ENCODE results near the gene ECPAS.

Gene ECPAS

GRCh38 chr9:111481885-111482636 lies 2.1 kb downstream of the ECPAS start:
- peaks cover 29 to 61% (median 57%) of the 10 kb centered on the region in 11 experiments for H4K20me1 ChIP-seq
- H3K4me2 ChIP-seq, result peak overlapping the region; percentile 73 to 89 (median 85)
- H3K9ac ChIP-seq, result peak overlapping the region; percentile 93 to 100 (median 98)
- H3K9me3 ChIP-seq (replicated peaks in 1 of 11), result peaks cover 0 to 9% (median 0%) of the 10 kb centered on the region in 11 experiments; a peak in 3 of 22 replicates
- H3K4me1 ChIP-seq, result peaks cover 19 to 38% (median 26%) of the 10 kb centered on the region in 10 experiments
- peak in 1 of 11 experiments; percentile 35; a peak in 1 of 22 replicates for TF ChIP-seq Cebpa-rat (IDR thresholded peaks at IDR 0.05)
- H3K27me3 ChIP-seq, result no peaks in the 10 kb centered on the region
- peak overlapping the region in 10 of 11 experiments; percentile 92 to 99 (median 98); a peak in 19 of 22 replicates for H3K27ac ChIP-seq
- peaks cover 0 to 19% (median 7%) of the 10 kb centered on the region in 11 experiments; a peak in 5 of 22 replicates for H3K36me3 ChIP-seq
- H3K4me3 ChIP-seq, result peak overlapping the region; percentile 84 to 98 (median 94)

GRCh38 chr9:111477677-111478076 lies 6.5 kb downstream of the ECPAS start:
- TF ChIP-seq Cebpa-rat (IDR thresholded peaks at IDR 0.05), result no peak
- H3K4me3 ChIP-seq, result no peak overlapping the region

GRCh38 chr9:111475195-111475594 lies 9.0 kb downstream of the ECPAS start:
- Histone ChIP-seq H3K36me3 (peaks cover 8 to 28% (median 18%) of the 10 kb centered on the region in 11 experiments; a peak in 17 of 22 replicates), H3K9me3 (replicated peaks in 1 of 11) (0 out of 22 replicates have a peak, but pooled peaks cover 0 to 11% (median 0%) of the 10 kb centered on the region in 11 experiments), H3K9ac (no peak overlapping the region), H3K4me2 (no peak overlapping the region), H4K20me1 (peaks cover 72 to 100% (median 100%) of the 10 kb centered on the region in 11 experiments), H3K4me1 (peaks cover 9 to 50% (median 27%) of the 10 kb centered on the region in 10 experiments), H3K27ac (no peak overlapping the region), H3K4me3 (no peak overlapping the region), H3K27me3 (no peaks in the 10 kb centered on the region)
- no peak for TF ChIP-seq Cebpa-rat (IDR thresholded peaks at IDR 0.05)

More at GRCh38 chr9:111477677-111478076, 6.5 kb downstream of the ECPAS start:
- Histone ChIP-seq H3K27me3 (no peaks in the 10 kb centered on the region), H3K4me2 (no peak overlapping the region), H3K27ac (no peak overlapping the region), H3K9me3 (replicated peaks in 1 of 11) (peaks cover 0 to 9% (median 0%) of the 10 kb centered on the region in 11 experiments; a peak in 3 of 22 replicates), H4K20me1 (peaks cover 66 to 100% (median 100%) of the 10 kb centered on the region in 11 experiments), H3K36me3 (peaks cover 0 to 31% (median 12%) of the 10 kb centered on the region in 11 experiments; a peak in 9 of 22 replicates), H3K9ac (no peak overlapping the region), H3K4me1 (peaks cover 15 to 53% (median 23%) of the 10 kb centered on the region in 10 experiments)

GRCh38 chr9:111474385-111474784 lies 9.8 kb downstream of the ECPAS start:
- Histone ChIP-seq H4K20me1 (peaks cover 76 to 100% (median 100%) of the 10 kb centered on the region in 11 experiments), H3K27me3 (no peaks in the 10 kb centered on the region), H3K4me1 (peaks cover 9 to 56% (median 31%) of the 10 kb centered on the region in 10 experiments)

GRCh38 chr9:111467778-111468367 lies 16.3 kb downstream of the ECPAS start:
- Histone ChIP-seq H4K20me1 (peaks cover 47 to 100% (median 93%) of the 10 kb centered on the region in 11 experiments; a peak in 21 of 22 replicates), H3K4me1 (peaks cover 19 to 51% (median 29%) of the 10 kb centered on the region in 10 experiments), H3K27ac (peak overlapping the region in 1 of 11 experiments; percentile 22; a peak in 1 of 22 replicates), H3K4me3 (no peak overlapping the region), H3K9ac (peak overlapping the region in 1 of 11 experiments; percentile 25; a peak in 2 of 22 replicates), H3K27me3 (no peaks in the 10 kb centered on the region), H3K4me2 (0 out of 22 replicates have a peak overlapping the region, but pooled peaks of 2 of the 11 experiments have one; percentile 9 to 21), H3K36me3 (peaks cover 10 to 48% (median 45%) of the 10 kb centered on the region in 11 experiments; a peak in 21 of 22 replicates), H3K9me3 (replicated peaks in 1 of 11) (peaks cover 4 to 49% (median 31%) of the 10 kb centered on the region in 11 experiments; a peak in 20 of 22 replicates)
- no peak for TF ChIP-seq Cebpa-rat (IDR thresholded peaks at IDR 0.05)

More at GRCh38 chr9:111474385-111474784, 9.8 kb downstream of the ECPAS start:
- Histone ChIP-seq H3K36me3 (peaks cover 8 to 30% (median 23%) of the 10 kb centered on the region in 11 experiments; a peak in 18 of 22 replicates), H3K4me3 (no peak overlapping the region), H3K9me3 (replicated peaks in 1 of 11) (0 out of 22 replicates have a peak, but pooled peaks cover 0 to 11% (median 0%) of the 10 kb centered on the region in 11 experiments), H3K9ac (no peak overlapping the region), H3K27ac (no peak overlapping the region), H3K4me2 (no peak overlapping the region)
- TF ChIP-seq Cebpa-rat (IDR thresholded peaks at IDR 0.05), result no peak

GRCh38 chr9:111463048-111463447 lies 21.1 kb downstream of the ECPAS start:
- no peak overlapping the region for H3K27ac ChIP-seq
- TF ChIP-seq Cebpa-rat (IDR thresholded peaks at IDR 0.05), result no peak

GRCh38 chr9:111458139-111459009 lies 25.8 kb downstream of the ECPAS start:
- Histone ChIP-seq H3K27ac (no peak overlapping the region), H3K4me2 (no peak overlapping the region), H3K36me3 (peaks cover 18 to 58% (median 43%) of the 10 kb centered on the region in 11 experiments), H3K4me3 (no peak overlapping the region), H3K27me3 (no peaks in the 10 kb centered on the region), H3K4me1 (peaks cover 0 to 12% (median 0%) of the 10 kb centered on the region in 10 experiments; a peak in 3 of 20 replicates), H3K9me3 (replicated peaks in 1 of 11) (peaks cover 26 to 53% (median 42%) of the 10 kb centered on the region in 11 experiments), H4K20me1 (peaks cover 23 to 96% (median 83%) of the 10 kb centered on the region in 11 experiments; a peak in 19 of 22 replicates), H3K9ac (no peak overlapping the region)
- no peak for TF ChIP-seq Cebpa-rat (IDR thresholded peaks at IDR 0.05)

More at GRCh38 chr9:111463048-111463447, 21.1 kb downstream of the ECPAS start:
- H3K9me3 ChIP-seq (replicated peaks in 1 of 11), result peaks cover 26 to 77% (median 61%) of the 10 kb centered on the region in 11 experiments
- no peaks in the 10 kb centered on the region for H3K27me3 ChIP-seq
- H4K20me1 ChIP-seq, result peaks cover 15 to 96% (median 76%) of the 10 kb centered on the region in 11 experiments; a peak in 19 of 22 replicates
- H3K9ac ChIP-seq, result no peak overlapping the region
- peaks cover 0 to 19% (median 4%) of the 10 kb centered on the region in 10 experiments; a peak in 11 of 20 replicates for H3K4me1 ChIP-seq
- peak overlapping the region in 1 of 11 experiments; percentile 21; a peak in 1 of 22 replicates for H3K4me2 ChIP-seq
- H3K36me3 ChIP-seq, result peaks cover 10 to 64% (median 52%) of the 10 kb centered on the region in 11 experiments
- no peak overlapping the region for H3K4me3 ChIP-seq

- Histone ChIP-seq H3K36me3 (peaks cover 14 to 55% (median 37%) of the 10 kb centered on the region in 11 experiments), H3K9me3 (replicated peaks in 1 of 11) (peaks cover 10 to 37% (median 24%) of the 10 kb centered on the region in 11 experiments), H3K4me1 (0 out of 20 replicates have a peak, but pooled peaks cover 0 to 7% (median 0%) of the 10 kb centered on the region in 10 experiments), H3K9ac (no peak overlapping the region), H3K4me2 (no peak overlapping the region), H3K27me3 (no peaks in the 10 kb centered on the region), H3K4me3 (no peak overlapping the region), H4K20me1 (peaks cover 34 to 100% (median 90%) of the 10 kb centered on the region in 11 experiments; a peak in 19 of 22 replicates), H3K27ac (no peak overlapping the region)
- no peak for TF ChIP-seq Cebpa-rat (IDR thresholded peaks at IDR 0.05)
Observed at GRCh38 chr9:111456529-111456928, 27.7 kb downstream of the ECPAS start.

Measured in BLaER1 treated with 17β-estradiol and CSF1 and Interleukin-3, amounts not matched to agents 10 nM and 100 nM (cell line).